Pericardium fibroblast (primary cell): ENCODE results near the gene EPB41L3. TPM values are rescaled to one million over a fixed set of nuclear protein-coding genes. Genes with fewer than 3 reads are reported as not detected.

Source experiments
- total RNA-seq: library from RNA; depleted of rRNA; stranded (reverse); fragments of >200 nt; gene quantifications from 2 replicates; pipeline ENCODE4 v1.2.3, GENCODE V29; 2015

The EPB41L3 gene
- 32.8 and 49.5 TPM in 2 replicates for total RNA-seq

DNA sequence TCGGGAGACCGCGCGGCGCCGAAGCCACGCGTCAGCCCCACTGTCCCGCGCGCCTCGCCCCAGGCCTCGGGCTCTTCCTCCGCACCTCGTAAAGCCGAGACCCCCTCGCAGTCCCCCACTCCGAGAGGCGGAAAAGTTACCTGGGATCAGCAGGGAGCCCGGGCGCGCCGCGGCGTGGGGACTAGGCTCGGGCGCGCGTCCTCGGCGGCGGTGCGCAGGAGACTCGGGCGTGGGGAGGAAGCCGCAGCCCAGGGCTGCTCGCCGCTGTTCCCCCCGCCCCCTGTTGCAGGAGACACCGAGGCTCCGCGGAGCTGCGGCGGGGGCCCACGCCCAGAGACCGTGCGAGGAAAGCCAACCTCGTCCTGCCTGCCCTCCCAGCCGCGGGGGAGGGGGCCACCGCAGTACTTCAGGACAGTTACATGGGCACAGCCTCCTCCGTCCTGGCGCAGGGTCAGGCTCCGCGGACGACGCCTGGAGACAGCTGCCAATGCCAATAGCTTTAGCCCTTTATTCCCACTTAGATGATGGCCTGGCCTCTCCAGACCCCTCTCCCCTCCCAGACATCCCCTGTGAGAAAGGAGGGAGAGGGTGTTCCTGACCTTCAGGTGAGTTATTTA lies at the start of gene EPB41L3:
Gene EPB41L3, minus strand, starts transcription at position 225 of the 617 bp plus-strand sequence. CDS start 54,814 bp downstream, outside the sequence.

Other genes starting within 250 kb of the EPB41L3 start
- gene ZBTB14, start 248.3 kb downstream of the EPB41L3 start, total RNA-seq: 5.1 and 6.0 TPM in 2 replicates